GM12864 (cell line): ENCODE measurements around the gene TSC22D3.

Experiments used
- DNase-seq: peaks from one replicate; pipeline ENCODE4 v3.0.0-alpha.2; 2011; ENCODE audit warnings: low read depth
- H3K4me3 ChIP-seq: 2 replicates; pipeline ENCODE4 v1.5.1; 2011; ENCODE audit warnings: mild to moderate bottlenecking, low read depth, low read length, control low read depth
- TF ChIP-seq, protein P1 (sequence below): IDR thresholded peaks from 2 replicates; pipeline ENCODE4 v1.5.1; 2011; ENCODE audit warnings: low read depth, mild to moderate bottlenecking, moderate library complexity, low read length, control low read depth, inconsistent platforms; ENCODE audit errors: missing control alignments

Gene TSC22D3

DNA sequence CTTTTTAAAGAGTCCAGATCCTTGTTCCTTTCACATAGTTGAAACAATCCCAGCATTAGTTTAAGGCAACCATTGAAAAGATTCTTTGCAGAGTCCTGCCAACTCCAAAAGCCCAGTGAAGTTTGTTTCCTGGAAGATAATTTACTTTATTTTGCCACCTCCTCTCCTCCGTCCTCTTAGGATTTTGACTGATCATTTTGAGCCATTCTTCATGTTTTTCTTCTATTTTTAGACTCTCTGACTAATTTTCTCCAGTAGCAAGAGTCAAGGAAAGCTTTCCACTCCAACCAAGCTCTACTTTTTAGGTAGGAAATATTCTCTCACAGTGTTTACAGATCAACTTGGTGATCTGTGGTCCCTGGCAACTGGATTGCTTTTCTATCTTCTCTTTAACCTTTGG lies 12.2 kb upstream of the TSC22D3 start:
- DNase-seq = no peak
- TF ChIP-seq, protein P1, sequence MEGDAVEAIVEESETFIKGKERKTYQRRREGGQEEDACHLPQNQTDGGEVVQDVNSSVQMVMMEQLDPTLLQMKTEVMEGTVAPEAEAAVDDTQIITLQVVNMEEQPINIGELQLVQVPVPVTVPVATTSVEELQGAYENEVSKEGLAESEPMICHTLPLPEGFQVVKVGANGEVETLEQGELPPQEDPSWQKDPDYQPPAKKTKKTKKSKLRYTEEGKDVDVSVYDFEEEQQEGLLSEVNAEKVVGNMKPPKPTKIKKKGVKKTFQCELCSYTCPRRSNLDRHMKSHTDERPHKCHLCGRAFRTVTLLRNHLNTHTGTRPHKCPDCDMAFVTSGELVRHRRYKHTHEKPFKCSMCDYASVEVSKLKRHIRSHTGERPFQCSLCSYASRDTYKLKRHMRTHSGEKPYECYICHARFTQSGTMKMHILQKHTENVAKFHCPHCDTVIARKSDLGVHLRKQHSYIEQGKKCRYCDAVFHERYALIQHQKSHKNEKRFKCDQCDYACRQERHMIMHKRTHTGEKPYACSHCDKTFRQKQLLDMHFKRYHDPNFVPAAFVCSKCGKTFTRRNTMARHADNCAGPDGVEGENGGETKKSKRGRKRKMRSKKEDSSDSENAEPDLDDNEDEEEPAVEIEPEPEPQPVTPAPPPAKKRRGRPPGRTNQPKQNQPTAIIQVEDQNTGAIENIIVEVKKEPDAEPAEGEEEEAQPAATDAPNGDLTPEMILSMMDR = no peak

DNA sequence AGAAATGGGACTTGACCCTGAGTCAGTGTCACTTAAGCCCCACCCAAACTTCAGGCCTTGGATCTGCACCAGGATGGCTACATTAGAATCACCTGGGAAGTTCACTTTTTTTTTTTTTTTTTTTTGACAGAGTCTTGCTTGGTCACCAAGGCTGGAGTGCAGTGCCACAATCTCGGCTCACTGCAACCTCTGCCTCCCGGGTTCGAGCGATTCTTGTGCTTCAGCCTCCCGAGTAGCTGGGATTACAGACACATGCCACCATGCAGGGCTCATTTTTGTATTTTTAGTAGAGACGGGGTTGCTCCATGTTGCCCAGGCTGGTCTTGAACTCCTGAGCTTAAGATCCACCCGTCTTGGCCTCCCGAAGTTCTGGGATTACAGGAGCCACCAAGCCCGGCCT lies 4.9 kb upstream of the TSC22D3 start:
- DNase-seq = no peak
- TF ChIP-seq, protein P1 = no peak

More for the DNA sequence above, 12.2 kb upstream of the TSC22D3 start:
- no peak overlapping the region for H3K4me3 ChIP-seq

DNA sequence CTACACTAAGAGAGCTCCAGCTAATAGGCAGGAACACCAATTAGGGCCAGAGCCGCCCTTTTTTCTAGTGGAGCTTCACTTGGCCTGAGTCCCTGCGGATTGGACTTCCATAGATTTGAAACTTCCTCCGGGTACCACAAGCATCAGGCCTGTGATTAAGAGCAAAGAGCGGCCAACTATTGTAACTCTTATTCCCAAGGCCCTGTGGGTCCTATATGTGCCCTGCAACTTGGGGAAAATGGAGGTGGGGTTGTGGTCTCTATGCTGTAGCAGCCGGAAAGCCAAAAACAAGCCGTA lies 1.9 kb upstream of the TSC22D3 start, which contains the start of gene NCBP2L:
TSS of gene NCBP2L (plus strand) at position 198 of the 297 bp plus-strand sequence. CDS start 16,488 bp downstream, outside the sequence.
- H3K4me3 ChIP-seq = no peak within 1 kb of the TSS; the same call in 1 of the 2 replicates
- DNase-seq = no peak

More for the DNA sequence above, 4.9 kb upstream of the TSC22D3 start:
- H3K4me3 ChIP-seq = no peak overlapping the region

GRCh38 chrX:107776649-107777535 lies 1.3 kb upstream of the TSC22D3 start:
- TF ChIP-seq, protein P1 = peak; percentile 55
- H3K4me3 ChIP-seq = peak overlapping the region; percentile 53
- DNase-seq = peak; percentile 50

More for the DNA sequence above, 1.9 kb upstream of the TSC22D3 start, which contains the start of gene NCBP2L:
- TF ChIP-seq, protein P1 = no peak

- H3K4me3 ChIP-seq = peak overlapping the region; percentile 53
- DNase-seq = no peak
- TF ChIP-seq, protein P1 = peak; percentile 6
Measured at GRCh38 chrX:107775000-107775733, 420 bp downstream of the TSC22D3 start.

GRCh38 chrX:107773906-107774435 lies 1.6 kb downstream of the TSC22D3 start:
- no peak for DNase-seq
- TF ChIP-seq, protein P1 = no peak
- H3K4me3 ChIP-seq = no peak overlapping the region
